ENCODE measurements around the gene STK32C. TPM values are rescaled to one million over a fixed set of nuclear protein-coding genes. Genes with fewer than 3 reads are reported as not detected.

STK32C gene
- total and polyA plus RNA-seq, 2 of the 4 experiments (the other 2 are of a cell fraction), result 5.0 to 8.3 TPM

- 96% methylated on average over 5 of the region's 15 CpGs; no CpG with 5 or more reads in 1 of the 2 experiments for WGBS, 2 experiments (ENCODE audit: extremely low coverage in 2 of 2, insufficient read length in 1 of 2)
- no peak overlapping the region for H2BK15ac ChIP-seq (ENCODE audit: low read depth, low read length)
- no peaks in the 10 kb centered on the region; the same call in 1 of the 2 replicates for H3K9me1 ChIP-seq (ENCODE audit: insufficient read depth, low read length)
- no peak overlapping the region for H3K4ac ChIP-seq (ENCODE audit: low read depth, low read length)
- no peak overlapping the region for H2BK120ac ChIP-seq (ENCODE audit: low read depth, low read length)
- no peak overlapping the region for H4K91ac ChIP-seq (ENCODE audit: insufficient read depth, low read depth, low read length)
- DNase-seq (no peak), ATAC-seq (ENCODE audit: low read depth) (no peak)
- H3K9ac ChIP-seq (ENCODE audit: low read depth, low read length), result no peak overlapping the region
- H4K5ac ChIP-seq (ENCODE audit: low read depth, low read length), result no peak overlapping the region
- no peaks in the 10 kb centered on the region for H3K9me3 ChIP-seq (ENCODE audit: control insufficient read depth, insufficient read depth, low read length)
- dilution Hi-C loops (cut with HindIII; ENCODE audit: low sequenced_read_pairs, unreplicated experiment), result no loop called here
- H4K8ac ChIP-seq (ENCODE audit: low read depth in 2 of 2, low read length in 2 of 2), result no peak overlapping the region
- no peaks in the 10 kb centered on the region for H3K27me3 ChIP-seq (ENCODE audit: control insufficient read depth, insufficient read depth, low read length)
- no peak overlapping the region for H2AK9ac ChIP-seq (replicated peaks; ENCODE audit: low read depth, low read length, poor library complexity)
- CTCF ChIA-PET, result no interaction called here
- no peak overlapping the region for H3K56ac ChIP-seq (ENCODE audit: extremely low read depth, insufficient read depth, low read length)
- no peak overlapping the region for H2AFZ ChIP-seq (replicated peaks; ENCODE audit: low read length, poor library complexity)
- peaks cover 34% of the 10 kb centered on the region for H3K36me3 ChIP-seq (ENCODE audit: control insufficient read depth, insufficient read depth, low read length)
- H3K4me1 ChIP-seq (ENCODE audit: control insufficient read depth, insufficient read depth, low read length), result no peaks in the 10 kb centered on the region
- BruUV-seq (replicated peaks), result no TSS peak
- H3K27ac ChIP-seq (ENCODE audit: insufficient read depth, low read length), result no peak overlapping the region
- H3K4me3 ChIP-seq (ENCODE audit: insufficient read depth, low read depth, low read length), result no peak overlapping the region
- H3K14ac ChIP-seq (replicated peaks; ENCODE audit: low read depth, low read length), result no peak overlapping the region
- H2BK20ac ChIP-seq (ENCODE audit: low read depth, low read length), result no peak overlapping the region
- no peaks in the 10 kb centered on the region; a peak in 1 of 4 replicates for H3K79me1 ChIP-seq (ENCODE audit: low read depth in 1 of 2, low read length in 2 of 2)
- H4K20me1 ChIP-seq (ENCODE audit: insufficient read depth, low read length), result peaks cover 14% of the 10 kb centered on the region
- H2BK5ac ChIP-seq (ENCODE audit: low read depth, low read length, poor library complexity, severe bottlenecking), result no peak overlapping the region
- no peak overlapping the region for H3K18ac ChIP-seq (ENCODE audit: low read depth, low read length)
- no peak for TF ChIP-seq FOS (IDR thresholded peaks at IDR 0.05; ENCODE audit: low read depth, low read length)
- TF ChIP-seq, protein P1, sequence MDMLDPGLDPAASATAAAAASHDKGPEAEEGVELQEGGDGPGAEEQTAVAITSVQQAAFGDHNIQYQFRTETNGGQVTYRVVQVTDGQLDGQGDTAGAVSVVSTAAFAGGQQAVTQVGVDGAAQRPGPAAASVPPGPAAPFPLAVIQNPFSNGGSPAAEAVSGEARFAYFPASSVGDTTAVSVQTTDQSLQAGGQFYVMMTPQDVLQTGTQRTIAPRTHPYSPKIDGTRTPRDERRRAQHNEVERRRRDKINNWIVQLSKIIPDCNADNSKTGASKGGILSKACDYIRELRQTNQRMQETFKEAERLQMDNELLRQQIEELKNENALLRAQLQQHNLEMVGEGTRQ (IDR thresholded peaks at IDR 0.05; ENCODE audit: low read depth, low read length), result no peak
- in situ Hi-C loops (cut with MboI; ENCODE audit: low sequenced_read_pairs), result no loop called here
- H3K4me2 ChIP-seq (ENCODE audit: low read depth, low read length), result no peak overlapping the region
- H3K23ac ChIP-seq (ENCODE audit: low read depth, low read length), result no peak overlapping the region
- H2AK5ac ChIP-seq (ENCODE audit: low read depth, low read length), result no peak overlapping the region
- POLR2A ChIA-PET (ENCODE audit: unreplicated experiment), result no interaction called here
- intact Hi-C loops (cut with micrococcal nuclease), result no loop called here
Measured at GRCh38 chr10:132194726-132195125, 113.0 kb downstream of the STK32C start.
